GM23338 (cell line): ENCODE results near the gene SNX3. TPM values are rescaled to one million over a fixed set of nuclear protein-coding genes. Genes with fewer than 3 reads are reported as not detected.

Experiments
- ATAC-seq: fragments of 200-7000 bp; cut with Tn5 transposase; 3 replicates; pipeline ENCODE4 v1.9.1; 2020
- DNase-seq: peaks from one replicate; pipeline ENCODE4 v3.0.0-alpha.2; 2015; ENCODE audit warnings: low spot score
- H2AFZ ChIP-seq: fragments of 200-600 bp; sonication (generic); 2 replicates; pipeline ENCODE4 v1.8.0; 2016; ENCODE audit warnings: antibody characterized with exemption, mild to moderate bottlenecking, moderate library complexity
- H3F3A ChIP-seq: fragments of 200-600 bp; sonication (generic); replicated peaks from 2 replicates; pipeline ENCODE4 v1.8.0; 2017; ENCODE audit warnings: antibody characterized with exemption, mixed run types, low read depth
- H3K27ac ChIP-seq: fragments of 200-600 bp; sonication (generic); 2 replicates; pipeline ENCODE4 v1.6.1; 2016; ENCODE audit warnings: low read depth
- H3K27me3 ChIP-seq: fragments of 200-600 bp; sonication (generic); 2 replicates; pipeline ENCODE4 v1.8.0; 2016; ENCODE audit warnings: mild to moderate bottlenecking, mixed run types, moderate library complexity; ENCODE audit not compliant: insufficient read depth
- H3K36me3 ChIP-seq: fragments of 200-600 bp; sonication (generic); 2 replicates; pipeline ENCODE4 v1.8.0; 2016; ENCODE audit warnings: mild to moderate bottlenecking; ENCODE audit not compliant: insufficient read depth
- H3K4me1 ChIP-seq: fragments of 200-600 bp; sonication (generic); 2 replicates; pipeline ENCODE4 v1.8.0; 2016; ENCODE audit warnings: mild to moderate bottlenecking, moderate library complexity; ENCODE audit not compliant: insufficient read depth
- H3K4me2 ChIP-seq: fragments of 200-600 bp; sonication (generic); 2 replicates; pipeline ENCODE4 v1.7.1; 2017; ENCODE audit warnings: mixed run types
- H3K4me3 ChIP-seq: fragments of 200-600 bp; sonication (generic); 2 replicates; pipeline ENCODE4 v1.6.1; 2016; ENCODE audit warnings: mixed run types
- H3K79me2 ChIP-seq: fragments of 200-600 bp; sonication (generic); replicated peaks from 2 replicates; pipeline ENCODE4 v1.8.0; 2017; ENCODE audit warnings: mild to moderate bottlenecking; ENCODE audit not compliant: insufficient read depth
- H3K9me2 ChIP-seq: fragments of 200-600 bp; sonication (generic); 2 replicates; pipeline ENCODE4 v1.8.0; 2017; ENCODE audit not compliant: insufficient read depth
- H4K20me1 ChIP-seq: fragments of 200-600 bp; sonication (generic); replicated peaks from 2 replicates; pipeline ENCODE4 v1.8.0; 2017; ENCODE audit warnings: mild to moderate bottlenecking; ENCODE audit not compliant: insufficient read depth
- H3K27ac Mint-ChIP-seq: 2 replicates; pipeline ENCODE4 v1.8.0; 2020; ENCODE audit warnings: inconsistent platforms, mild to moderate bottlenecking, moderate library complexity, mixed read lengths
- H3K27me3 Mint-ChIP-seq: 3 replicates; pipeline ENCODE4 v1.8.0; 2022; ENCODE audit warnings: low read depth, mild to moderate bottlenecking, moderate library complexity, mixed read lengths, inconsistent platforms; ENCODE audit not compliant: insufficient read depth, poor library complexity
- H3K36me3 Mint-ChIP-seq: 3 replicates; pipeline ENCODE4 v1.8.0; 2021; ENCODE audit warnings: low read depth, mild to moderate bottlenecking, inconsistent platforms, moderate library complexity, mixed read lengths
- H3K4me1 Mint-ChIP-seq: 3 replicates; pipeline ENCODE4 v1.8.0; 2020; ENCODE audit warnings: mild to moderate bottlenecking, inconsistent platforms, mixed read lengths
- H3K4me3 Mint-ChIP-seq: 3 replicates; pipeline ENCODE4 v1.8.0; 2021; ENCODE audit warnings: moderate library complexity, mild to moderate bottlenecking, inconsistent platforms, mixed read lengths
- H3K9me3 Mint-ChIP-seq: 3 replicates; pipeline ENCODE4 v1.8.0; 2020; ENCODE audit warnings: moderate library complexity, mild to moderate bottlenecking, inconsistent platforms, mixed read lengths
- CREB1 ChIP-seq: fragments of 250-450 bp; sonication (Bioruptor Pico); IDR thresholded peaks from 2 replicates; pipeline ENCODE4 v1.5.0; 2020; ENCODE audit warnings: low read depth, mild to moderate bottlenecking, moderate library complexity
- EZH2 ChIP-seq: fragments of 200-600 bp; sonication (generic); IDR thresholded peaks from one replicate; pipeline ENCODE4 v1.8.0; 2017; ENCODE audit warnings: antibody characterized with exemption, mild to moderate bottlenecking, low read depth; ENCODE audit not compliant: unreplicated experiment
- EZH2phosphoT487 ChIP-seq: fragments of 200-600 bp; sonication (generic); IDR thresholded peaks from one replicate; pipeline ENCODE4 v1.8.1; 2018; ENCODE audit warnings: antibody characterized with exemption; ENCODE audit not compliant: unreplicated experiment
- JUNB ChIP-seq: IDR thresholded peaks from one replicate; pipeline ENCODE4 v1.6.1; 2016; ENCODE audit warnings: antibody characterized with exemption; ENCODE audit not compliant: unreplicated experiment
- NANOG ChIP-seq: IDR thresholded peaks from 2 replicates; pipeline ENCODE4 v1.6.1; 2016; ENCODE audit warnings: antibody characterized with exemption, borderline replicate concordance
- POLR2AphosphoS5 ChIP-seq: IDR thresholded peaks from 2 replicates; pipeline ENCODE4 v1.6.1; 2016; ENCODE audit warnings: antibody characterized with exemption, low read depth
- STAT1 ChIP-seq: IDR thresholded peaks from one replicate; pipeline ENCODE4 v1.6.1; 2016; ENCODE audit warnings: antibody characterized with exemption; ENCODE audit not compliant: unreplicated experiment
- ZNF114 ChIP-seq: fragments of 250-450 bp; sonication (Bioruptor Pico); IDR thresholded peaks from 2 replicates; pipeline ENCODE4 v1.5.0; 2020; ENCODE audit warnings: mild to moderate bottlenecking, moderate library complexity
- ZNF331 ChIP-seq: fragments of 250-450 bp; sonication (Bioruptor Pico); IDR thresholded peaks from 2 replicates; pipeline ENCODE4 v1.5.0; 2020; ENCODE audit warnings: low read depth, mild to moderate bottlenecking, moderate library complexity
- polyA plus RNA-seq: library from polyadenylated mRNA; unstranded; fragments of >200 nt; fragmentation: Nextera tagmentation; extraction: Ambion mirVana; gene quantifications from 2 replicates; pipeline ENCODE4 v1.2.1, GENCODE V29; 2016
- total RNA-seq: library from RNA; depleted of rRNA; stranded (reverse); fragments of >200 nt; shearing (Covaris generic); gene quantifications from 2 replicates; pipeline ENCODE4 v1.2.3, GENCODE V29; 2014
- TF ChIP-seq, protein P1 (sequence below): IDR thresholded peaks from 2 replicates; pipeline ENCODE4 v1.6.1; 2016; ENCODE audit warnings: antibody characterized with exemption
- TF ChIP-seq, protein P2 (sequence below): fragments of 250-450 bp; sonication (Bioruptor Pico); IDR thresholded peaks from 2 replicates; pipeline ENCODE4 v1.5.0; 2020; ENCODE audit warnings: mild to moderate bottlenecking, moderate library complexity

SNX3 gene
- total and polyA plus RNA-seq, 2 experiments from 2014 or later, result 87.2 to 123 TPM

DNA sequence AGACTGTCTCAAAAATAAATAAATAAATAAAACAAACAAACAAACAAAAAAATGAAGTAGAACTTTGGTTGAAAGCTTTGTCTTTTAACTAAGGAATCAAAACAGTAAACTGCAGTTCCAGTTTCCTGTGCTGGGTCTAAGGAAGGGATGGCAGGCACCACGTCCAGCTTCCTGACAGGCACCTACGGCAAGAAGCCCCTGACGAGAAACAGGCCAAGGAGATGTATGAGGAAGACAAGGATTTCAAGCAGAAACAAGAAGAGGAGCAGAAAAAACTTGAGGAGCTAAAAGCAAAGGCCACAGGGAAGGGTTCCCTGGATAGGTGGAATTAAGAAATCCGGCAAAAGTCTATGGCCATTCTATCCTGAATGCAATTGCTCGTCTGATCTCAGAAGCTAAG lies 8.8 kb downstream of the SNX3 start:
- Mint-ChIP-seq H3K4me3 (no peak overlapping the region), H3K27me3 (no peaks in the 10 kb centered on the region), H3K36me3 (no peaks in the 10 kb centered on the region), H3K9me3 (no peaks in the 10 kb centered on the region), H3K27ac (no peak overlapping the region), H3K4me1 (0 out of 3 replicates have a peak, but pooled peaks cover 3% of the 10 kb centered on the region)
- no peak for TF ChIP-seq CREB1 (CRISPR knock-in tag)
- no peak for TF ChIP-seq ZNF114 (CRISPR knock-in tag)
- no peak for TF ChIP-seq EZH2
- TF ChIP-seq NANOG, result no peak
- TF ChIP-seq POLR2AphosphoS5, result no peak
- no peak for TF ChIP-seq EZH2phosphoT487
- no peak for TF ChIP-seq JUNB
- no peak for TF ChIP-seq STAT1
- no peak for TF ChIP-seq ZNF331 (CRISPR knock-in tag)
- Histone ChIP-seq H3K9me2 (no peaks in the 10 kb centered on the region), H4K20me1 (peaks cover 12% of the 10 kb centered on the region; the same call in 1 of the 2 replicates), H3K4me1 (no peaks in the 10 kb centered on the region), H3K27me3 (no peaks in the 10 kb centered on the region), H3F3A (no peaks in the 10 kb centered on the region), H3K36me3 (no peaks in the 10 kb centered on the region), H3K4me3 (no peak overlapping the region), H3K27ac (peak overlapping the region; percentile 39; the same call in 1 of the 2 replicates), H2AFZ (no peak overlapping the region), H3K79me2 (peaks cover 87% of the 10 kb centered on the region), H3K4me2 (no peak overlapping the region)
- DNase-seq (no peak), ATAC-seq (no peak)

DNA sequence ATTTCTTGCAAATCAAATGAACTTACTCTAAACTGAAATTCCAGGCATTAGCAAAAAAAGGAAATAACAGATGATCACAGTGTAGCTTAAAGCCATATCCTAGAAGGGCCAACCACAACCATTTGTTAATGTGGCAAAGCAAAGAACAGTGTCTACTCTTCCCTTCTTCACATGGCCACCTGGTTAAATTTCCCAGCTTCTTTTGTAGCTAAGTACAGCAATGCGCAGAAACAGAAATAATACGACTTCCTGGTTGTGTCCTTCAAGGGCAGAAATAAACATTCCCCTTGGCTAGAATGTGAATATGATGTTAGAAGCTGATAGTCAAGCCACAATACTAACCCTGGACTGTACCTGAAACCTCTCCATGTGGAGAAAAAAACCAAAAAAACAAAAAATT lies 9.6 kb downstream of the SNX3 start:
- TF ChIP-seq, protein P1, sequence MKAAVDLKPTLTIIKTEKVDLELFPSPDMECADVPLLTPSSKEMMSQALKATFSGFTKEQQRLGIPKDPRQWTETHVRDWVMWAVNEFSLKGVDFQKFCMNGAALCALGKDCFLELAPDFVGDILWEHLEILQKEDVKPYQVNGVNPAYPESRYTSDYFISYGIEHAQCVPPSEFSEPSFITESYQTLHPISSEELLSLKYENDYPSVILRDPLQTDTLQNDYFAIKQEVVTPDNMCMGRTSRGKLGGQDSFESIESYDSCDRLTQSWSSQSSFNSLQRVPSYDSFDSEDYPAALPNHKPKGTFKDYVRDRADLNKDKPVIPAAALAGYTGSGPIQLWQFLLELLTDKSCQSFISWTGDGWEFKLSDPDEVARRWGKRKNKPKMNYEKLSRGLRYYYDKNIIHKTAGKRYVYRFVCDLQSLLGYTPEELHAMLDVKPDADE, result no peak
- TF ChIP-seq NANOG (no peak), JUNB (no peak), EZH2 (no peak), EZH2phosphoT487 (no peak), POLR2AphosphoS5 (no peak)
- TF ChIP-seq, protein P2, sequence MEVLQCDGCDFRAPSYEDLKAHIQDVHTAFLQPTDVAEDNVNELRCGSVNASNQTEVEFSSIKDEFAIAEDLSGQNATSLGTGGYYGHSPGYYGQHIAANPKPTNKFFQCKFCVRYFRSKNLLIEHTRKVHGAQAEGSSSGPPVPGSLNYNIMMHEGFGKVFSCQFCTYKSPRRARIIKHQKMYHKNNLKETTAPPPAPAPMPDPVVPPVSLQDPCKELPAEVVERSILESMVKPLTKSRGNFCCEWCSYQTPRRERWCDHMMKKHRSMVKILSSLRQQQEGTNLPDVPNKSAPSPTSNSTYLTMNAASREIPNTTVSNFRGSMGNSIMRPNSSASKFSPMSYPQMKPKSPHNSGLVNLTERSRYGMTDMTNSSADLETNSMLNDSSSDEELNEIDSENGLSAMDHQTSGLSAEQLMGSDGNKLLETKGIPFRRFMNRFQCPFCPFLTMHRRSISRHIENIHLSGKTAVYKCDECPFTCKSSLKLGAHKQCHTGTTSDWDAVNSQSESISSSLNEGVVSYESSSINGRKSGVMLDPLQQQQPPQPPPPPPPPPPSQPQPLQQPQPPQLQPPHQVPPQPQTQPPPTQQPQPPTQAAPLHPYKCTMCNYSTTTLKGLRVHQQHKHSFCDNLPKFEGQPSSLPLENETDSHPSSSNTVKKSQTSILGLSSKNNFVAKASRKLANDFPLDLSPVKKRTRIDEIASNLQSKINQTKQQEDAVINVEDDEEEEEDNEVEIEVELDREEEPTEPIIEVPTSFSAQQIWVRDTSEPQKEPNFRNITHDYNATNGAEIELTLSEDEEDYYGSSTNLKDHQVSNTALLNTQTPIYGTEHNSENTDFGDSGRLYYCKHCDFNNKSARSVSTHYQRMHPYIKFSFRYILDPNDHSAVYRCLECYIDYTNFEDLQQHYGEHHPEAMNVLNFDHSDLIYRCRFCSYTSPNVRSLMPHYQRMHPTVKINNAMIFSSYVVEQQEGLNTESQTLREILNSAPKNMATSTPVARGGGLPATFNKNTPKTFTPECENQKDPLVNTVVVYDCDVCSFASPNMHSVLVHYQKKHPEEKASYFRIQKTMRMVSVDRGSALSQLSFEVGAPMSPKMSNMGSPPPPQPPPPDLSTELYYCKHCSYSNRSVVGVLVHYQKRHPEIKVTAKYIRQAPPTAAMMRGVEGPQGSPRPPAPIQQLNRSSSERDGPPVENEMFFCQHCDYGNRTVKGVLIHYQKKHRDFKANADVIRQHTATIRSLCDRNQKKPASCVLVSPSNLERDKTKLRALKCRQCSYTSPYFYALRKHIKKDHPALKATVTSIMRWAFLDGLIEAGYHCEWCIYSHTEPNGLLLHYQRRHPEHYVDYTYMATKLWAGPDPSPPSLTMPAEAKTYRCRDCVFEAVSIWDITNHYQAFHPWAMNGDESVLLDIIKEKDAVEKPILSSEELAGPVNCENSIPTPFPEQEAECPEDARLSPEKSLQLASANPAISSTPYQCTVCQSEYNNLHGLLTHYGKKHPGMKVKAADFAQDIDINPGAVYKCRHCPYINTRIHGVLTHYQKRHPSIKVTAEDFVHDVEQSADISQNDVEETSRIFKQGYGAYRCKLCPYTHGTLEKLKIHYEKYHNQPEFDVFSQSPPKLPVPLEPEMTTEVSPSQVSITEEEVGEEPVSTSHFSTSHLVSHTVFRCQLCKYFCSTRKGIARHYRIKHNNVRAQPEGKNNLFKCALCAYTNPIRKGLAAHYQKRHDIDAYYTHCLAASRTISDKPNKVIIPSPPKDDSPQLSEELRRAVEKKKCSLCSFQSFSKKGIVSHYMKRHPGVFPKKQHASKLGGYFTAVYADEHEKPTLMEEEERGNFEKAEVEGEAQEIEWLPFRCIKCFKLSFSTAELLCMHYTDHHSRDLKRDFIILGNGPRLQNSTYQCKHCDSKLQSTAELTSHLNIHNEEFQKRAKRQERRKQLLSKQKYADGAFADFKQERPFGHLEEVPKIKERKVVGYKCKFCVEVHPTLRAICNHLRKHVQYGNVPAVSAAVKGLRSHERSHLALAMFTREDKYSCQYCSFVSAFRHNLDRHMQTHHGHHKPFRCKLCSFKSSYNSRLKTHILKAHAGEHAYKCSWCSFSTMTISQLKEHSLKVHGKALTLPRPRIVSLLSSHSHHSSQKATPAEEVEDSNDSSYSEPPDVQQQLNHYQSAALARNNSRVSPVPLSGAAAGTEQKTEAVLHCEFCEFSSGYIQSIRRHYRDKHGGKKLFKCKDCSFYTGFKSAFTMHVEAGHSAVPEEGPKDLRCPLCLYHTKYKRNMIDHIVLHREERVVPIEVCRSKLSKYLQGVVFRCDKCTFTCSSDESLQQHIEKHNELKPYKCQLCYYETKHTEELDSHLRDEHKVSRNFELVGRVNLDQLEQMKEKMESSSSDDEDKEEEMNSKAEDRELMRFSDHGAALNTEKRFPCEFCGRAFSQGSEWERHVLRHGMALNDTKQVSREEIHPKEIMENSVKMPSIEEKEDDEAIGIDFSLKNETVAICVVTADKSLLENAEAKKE, result no peak
- Histone ChIP-seq H3F3A (no peaks in the 10 kb centered on the region), H4K20me1 (peaks cover 12% of the 10 kb centered on the region; the same call in 1 of the 2 replicates), H2AFZ (no peak overlapping the region), H3K9me2 (no peaks in the 10 kb centered on the region), H3K4me3 (no peak overlapping the region), H3K27ac (0 out of 2 replicates have a peak overlapping the region, but pooled peaks have one; percentile 39), H3K4me1 (no peaks in the 10 kb centered on the region), H3K27me3 (no peaks in the 10 kb centered on the region), H3K4me2 (no peak overlapping the region), H3K79me2 (peaks cover 88% of the 10 kb centered on the region), H3K36me3 (no peaks in the 10 kb centered on the region)
- Mint-ChIP-seq H3K27me3 (no peaks in the 10 kb centered on the region), H3K4me1 (0 out of 3 replicates have a peak, but pooled peaks cover 3% of the 10 kb centered on the region), H3K36me3 (no peaks in the 10 kb centered on the region), H3K4me3 (no peak overlapping the region), H3K27ac (no peak overlapping the region), H3K9me3 (no peaks in the 10 kb centered on the region)
- DNase-seq (no peak), ATAC-seq (no peak)
